GM23338 (cell line): ENCODE data around the gene WWOX. TPM values are rescaled to one million over a fixed set of nuclear protein-coding genes. Genes with fewer than 3 reads are reported as not detected.

Source experiments
- ATAC-seq: fragments of 200-7000 bp; cut with Tn5 transposase; 3 replicates; pipeline ENCODE4 v1.9.1; 2020
- DNase-seq: peaks from one replicate; pipeline ENCODE4 v3.0.0-alpha.2; 2015; ENCODE audit warnings: low spot score
- H2AFZ ChIP-seq: fragments of 200-600 bp; sonication (generic); 2 replicates; pipeline ENCODE4 v1.8.0; 2016; ENCODE audit warnings: antibody characterized with exemption, mild to moderate bottlenecking, moderate library complexity
- H3F3A ChIP-seq: fragments of 200-600 bp; sonication (generic); replicated peaks from 2 replicates; pipeline ENCODE4 v1.8.0; 2017; ENCODE audit warnings: antibody characterized with exemption, mixed run types, low read depth
- H3K27ac ChIP-seq: fragments of 200-600 bp; sonication (generic); 2 replicates; pipeline ENCODE4 v1.6.1; 2016; ENCODE audit warnings: low read depth
- H3K27me3 ChIP-seq: fragments of 200-600 bp; sonication (generic); 2 replicates; pipeline ENCODE4 v1.8.0; 2016; ENCODE audit warnings: mild to moderate bottlenecking, mixed run types, moderate library complexity; ENCODE audit not compliant: insufficient read depth
- H3K36me3 ChIP-seq: fragments of 200-600 bp; sonication (generic); 2 replicates; pipeline ENCODE4 v1.8.0; 2016; ENCODE audit warnings: mild to moderate bottlenecking; ENCODE audit not compliant: insufficient read depth
- H3K4me1 ChIP-seq: fragments of 200-600 bp; sonication (generic); 2 replicates; pipeline ENCODE4 v1.8.0; 2016; ENCODE audit warnings: mild to moderate bottlenecking, moderate library complexity; ENCODE audit not compliant: insufficient read depth
- H3K4me2 ChIP-seq: fragments of 200-600 bp; sonication (generic); 2 replicates; pipeline ENCODE4 v1.7.1; 2017; ENCODE audit warnings: mixed run types
- H3K4me3 ChIP-seq: fragments of 200-600 bp; sonication (generic); 2 replicates; pipeline ENCODE4 v1.6.1; 2016; ENCODE audit warnings: mixed run types
- H3K79me2 ChIP-seq: fragments of 200-600 bp; sonication (generic); replicated peaks from 2 replicates; pipeline ENCODE4 v1.8.0; 2017; ENCODE audit warnings: mild to moderate bottlenecking; ENCODE audit not compliant: insufficient read depth
- H3K9me2 ChIP-seq: fragments of 200-600 bp; sonication (generic); 2 replicates; pipeline ENCODE4 v1.8.0; 2017; ENCODE audit not compliant: insufficient read depth
- H4K20me1 ChIP-seq: fragments of 200-600 bp; sonication (generic); replicated peaks from 2 replicates; pipeline ENCODE4 v1.8.0; 2017; ENCODE audit warnings: mild to moderate bottlenecking; ENCODE audit not compliant: insufficient read depth
- H3K27ac Mint-ChIP-seq: 2 replicates; pipeline ENCODE4 v1.8.0; 2020; ENCODE audit warnings: inconsistent platforms, mild to moderate bottlenecking, moderate library complexity, mixed read lengths
- H3K27me3 Mint-ChIP-seq: 3 replicates; pipeline ENCODE4 v1.8.0; 2022; ENCODE audit warnings: low read depth, mild to moderate bottlenecking, moderate library complexity, mixed read lengths, inconsistent platforms; ENCODE audit not compliant: insufficient read depth, poor library complexity
- H3K36me3 Mint-ChIP-seq: 3 replicates; pipeline ENCODE4 v1.8.0; 2021; ENCODE audit warnings: low read depth, mild to moderate bottlenecking, inconsistent platforms, moderate library complexity, mixed read lengths
- H3K4me1 Mint-ChIP-seq: 3 replicates; pipeline ENCODE4 v1.8.0; 2020; ENCODE audit warnings: mild to moderate bottlenecking, inconsistent platforms, mixed read lengths
- H3K4me3 Mint-ChIP-seq: 3 replicates; pipeline ENCODE4 v1.8.0; 2021; ENCODE audit warnings: moderate library complexity, mild to moderate bottlenecking, inconsistent platforms, mixed read lengths
- H3K9me3 Mint-ChIP-seq: 3 replicates; pipeline ENCODE4 v1.8.0; 2020; ENCODE audit warnings: moderate library complexity, mild to moderate bottlenecking, inconsistent platforms, mixed read lengths
- CREB1 ChIP-seq: fragments of 250-450 bp; sonication (Bioruptor Pico); IDR thresholded peaks from 2 replicates; pipeline ENCODE4 v1.5.0; 2020; ENCODE audit warnings: low read depth, mild to moderate bottlenecking, moderate library complexity
- CTCF ChIP-seq, 2 experiments: fragments of 200-600 bp in 1 of 2; sonication (generic) in 1 of 2; conservative IDR thresholded peaks; 2 replicates each; pipeline versions ENCODE4 v1.5.1 to v1.6.1; 2016 to 2017; ENCODE audit warnings: antibody characterized with exemption in 2 of 2, low read depth in 2 of 2, mild to moderate bottlenecking in 2 of 2, moderate library complexity in 1 of 2
- EZH2 ChIP-seq: fragments of 200-600 bp; sonication (generic); IDR thresholded peaks from one replicate; pipeline ENCODE4 v1.8.0; 2017; ENCODE audit warnings: antibody characterized with exemption, mild to moderate bottlenecking, low read depth; ENCODE audit not compliant: unreplicated experiment
- EZH2phosphoT487 ChIP-seq: fragments of 200-600 bp; sonication (generic); IDR thresholded peaks from one replicate; pipeline ENCODE4 v1.8.1; 2018; ENCODE audit warnings: antibody characterized with exemption; ENCODE audit not compliant: unreplicated experiment
- NANOG ChIP-seq: IDR thresholded peaks from 2 replicates; pipeline ENCODE4 v1.6.1; 2016; ENCODE audit warnings: antibody characterized with exemption, borderline replicate concordance
- POLR2AphosphoS5 ChIP-seq: IDR thresholded peaks from 2 replicates; pipeline ENCODE4 v1.6.1; 2016; ENCODE audit warnings: antibody characterized with exemption, low read depth
- REST ChIP-seq: IDR thresholded peaks from one replicate; pipeline ENCODE4 v1.6.1; 2018; ENCODE audit warnings: antibody characterized with exemption; ENCODE audit not compliant: unreplicated experiment
- STAT1 ChIP-seq: IDR thresholded peaks from one replicate; pipeline ENCODE4 v1.6.1; 2016; ENCODE audit warnings: antibody characterized with exemption; ENCODE audit not compliant: unreplicated experiment
- ZNF114 ChIP-seq: fragments of 250-450 bp; sonication (Bioruptor Pico); IDR thresholded peaks from 2 replicates; pipeline ENCODE4 v1.5.0; 2020; ENCODE audit warnings: mild to moderate bottlenecking, moderate library complexity
- ZNF462 ChIP-seq: fragments of 250-450 bp; sonication (Bioruptor Pico); IDR thresholded peaks from 2 replicates; pipeline ENCODE4 v1.5.0; 2020; ENCODE audit warnings: mild to moderate bottlenecking, moderate library complexity
- polyA plus RNA-seq: library from polyadenylated mRNA; unstranded; fragments of >200 nt; fragmentation: Nextera tagmentation; extraction: Ambion mirVana; gene quantifications from 2 replicates; pipeline ENCODE4 v1.2.1, GENCODE V29; 2016
- total RNA-seq: library from RNA; depleted of rRNA; stranded (reverse); fragments of >200 nt; shearing (Covaris generic); gene quantifications from 2 replicates; pipeline ENCODE4 v1.2.3, GENCODE V29; 2014

Gene WWOX
- total and polyA plus RNA-seq, 2 experiments from 2014 or later, result 10.0 to 19.3 TPM

- ATAC-seq (no peak), DNase-seq (no peak)
- H3F3A ChIP-seq, result no peaks in the 10 kb centered on the region
- Mint-ChIP-seq H3K9me3 (peaks cover 8% of the 10 kb centered on the region; the same call in 2 of the 3 replicates), H3K27me3 (no peaks in the 10 kb centered on the region), H3K36me3 (peaks cover 3% of the 10 kb centered on the region; the same call in 2 of the 3 replicates), H3K27ac (no peak overlapping the region), H3K4me3 (no peak overlapping the region), H3K4me1 (peaks cover 5% of the 10 kb centered on the region; the same call in 1 of the 3 replicates)
- no peaks in the 10 kb centered on the region for H3K27me3 ChIP-seq
- TF ChIP-seq CTCF (conservative IDR thresholded peaks at IDR 0.05; ENCODE audit: low read depth in 2 of 2), result no peak
- H3K4me1 ChIP-seq, result no peaks in the 10 kb centered on the region
- no peaks in the 10 kb centered on the region for H3K79me2 ChIP-seq
- H4K20me1 ChIP-seq, result no peaks in the 10 kb centered on the region
- no peak overlapping the region for H3K4me2 ChIP-seq
- no peak overlapping the region for H3K27ac ChIP-seq
- H3K4me3 ChIP-seq, result no peak overlapping the region
- no peak overlapping the region for H2AFZ ChIP-seq
- H3K9me2 ChIP-seq, result no peaks in the 10 kb centered on the region
- 0 out of 2 replicates have a peak, but pooled peaks cover 4% of the 10 kb centered on the region for H3K36me3 ChIP-seq
Measured at GRCh38 chr16:78465730-78466129, 366.3 kb downstream of the WWOX start.

GRCh38 chr16:78469787-78470186 lies 370.3 kb downstream of the WWOX start:
- no peak overlapping the region for H3K4me3 Mint-ChIP-seq
- H3K4me3 ChIP-seq, result no peak overlapping the region
- H3K36me3 Mint-ChIP-seq, result peaks cover 1% of the 10 kb centered on the region; the same call in 2 of the 3 replicates
- no peaks in the 10 kb centered on the region for H4K20me1 ChIP-seq
- 0 out of 2 replicates have a peak, but pooled peaks cover 4% of the 10 kb centered on the region for H3K36me3 ChIP-seq
- H3K9me2 ChIP-seq, result no peaks in the 10 kb centered on the region
- H3K27ac Mint-ChIP-seq, result no peak overlapping the region
- H3K79me2 ChIP-seq, result no peaks in the 10 kb centered on the region
- no peaks in the 10 kb centered on the region for H3K4me1 ChIP-seq
- no peaks in the 10 kb centered on the region for H3F3A ChIP-seq
- DNase-seq, result no peak
- H3K4me2 ChIP-seq, result no peak overlapping the region
- H3K9me3 Mint-ChIP-seq, result peaks cover 5% of the 10 kb centered on the region; the same call in 2 of the 3 replicates
- H3K27ac ChIP-seq, result no peak overlapping the region
- no peaks in the 10 kb centered on the region for H3K4me1 Mint-ChIP-seq
- no peak for ATAC-seq
- no peaks in the 10 kb centered on the region for H3K27me3 ChIP-seq
- no peak overlapping the region for H2AFZ ChIP-seq
- no peaks in the 10 kb centered on the region for H3K27me3 Mint-ChIP-seq
- TF ChIP-seq ZNF114 (CRISPR knock-in tag) (no peak), ZNF462 (no peak), STAT1 (no peak), POLR2AphosphoS5 (no peak), NANOG (no peak), EZH2 (no peak), EZH2phosphoT487 (no peak), CREB1 (no peak), REST (no peak)
